Neural crest cell (in vitro differentiated cells): Measurements from ENCODE around the gene CAAP1. TPM values are rescaled to one million over a fixed set of nuclear protein-coding genes. Genes with fewer than 3 reads are reported as not detected.
"Not testable (repeated sequence)": the region's sequence is repeated elsewhere in the genome, so short reads cannot be mapped to it uniquely, and the experiment has no call there.

ENCODE experiments used
- DNase-seq: peaks from one replicate; pipeline ENCODE4 v3.0.0; 2021; ENCODE audit warnings: low read depth, mixed read lengths, low spot score
- H3K27ac Mint-ChIP-seq: one replicate; pipeline ENCODE4 v1.8.0; 2021; ENCODE audit warnings: mild to moderate bottlenecking, mixed read lengths; ENCODE audit not compliant: unreplicated experiment
- H3K27me3 Mint-ChIP-seq: 2 replicates; pipeline ENCODE4 v1.8.0; 2021; ENCODE audit warnings: low read depth, mild to moderate bottlenecking, mixed read lengths
- H3K36me3 Mint-ChIP-seq: 2 replicates; pipeline ENCODE4 v1.8.0; 2021; ENCODE audit warnings: low read depth, mild to moderate bottlenecking, mixed read lengths
- H3K4me1 Mint-ChIP-seq: 2 replicates; pipeline ENCODE4 v1.8.0; 2021; ENCODE audit warnings: mixed read lengths
- H3K4me3 Mint-ChIP-seq: one replicate; pipeline ENCODE4 v1.8.0; 2021; ENCODE audit warnings: mild to moderate bottlenecking, mixed read lengths
- H3K9me3 Mint-ChIP-seq: 2 replicates; pipeline ENCODE4 v1.8.0; 2021; ENCODE audit warnings: mixed read lengths
- total RNA-seq: library from RNA; stranded (reverse); gene quantifications from 2 replicates; pipeline ENCODE4 v1.2.1, GENCODE V29; 2021
- TF ChIP-seq, protein P1 (sequence below): fragments of 200-600 bp; sonication (generic); conservative IDR thresholded peaks from 2 replicates; pipeline ENCODE4 v1.5.0; 2021; ENCODE audit warnings: antibody characterized with exemption, mild to moderate bottlenecking

CAAP1 gene
- total RNA-seq, 1 donor from 2014 or later: 17.8 TPM

GRCh38 chr9:26880262-26880661, 12.3 kb downstream of the CAAP1 start:
- H3K4me1 Mint-ChIP-seq: no peaks in the 10 kb centered on the region
- no peak overlapping the region for H3K4me3 Mint-ChIP-seq
- no peak for DNase-seq
- peaks cover 59% of the 10 kb centered on the region for H3K36me3 Mint-ChIP-seq
- H3K9me3 Mint-ChIP-seq: peaks cover 17% of the 10 kb centered on the region
- TF ChIP-seq, protein P1, sequence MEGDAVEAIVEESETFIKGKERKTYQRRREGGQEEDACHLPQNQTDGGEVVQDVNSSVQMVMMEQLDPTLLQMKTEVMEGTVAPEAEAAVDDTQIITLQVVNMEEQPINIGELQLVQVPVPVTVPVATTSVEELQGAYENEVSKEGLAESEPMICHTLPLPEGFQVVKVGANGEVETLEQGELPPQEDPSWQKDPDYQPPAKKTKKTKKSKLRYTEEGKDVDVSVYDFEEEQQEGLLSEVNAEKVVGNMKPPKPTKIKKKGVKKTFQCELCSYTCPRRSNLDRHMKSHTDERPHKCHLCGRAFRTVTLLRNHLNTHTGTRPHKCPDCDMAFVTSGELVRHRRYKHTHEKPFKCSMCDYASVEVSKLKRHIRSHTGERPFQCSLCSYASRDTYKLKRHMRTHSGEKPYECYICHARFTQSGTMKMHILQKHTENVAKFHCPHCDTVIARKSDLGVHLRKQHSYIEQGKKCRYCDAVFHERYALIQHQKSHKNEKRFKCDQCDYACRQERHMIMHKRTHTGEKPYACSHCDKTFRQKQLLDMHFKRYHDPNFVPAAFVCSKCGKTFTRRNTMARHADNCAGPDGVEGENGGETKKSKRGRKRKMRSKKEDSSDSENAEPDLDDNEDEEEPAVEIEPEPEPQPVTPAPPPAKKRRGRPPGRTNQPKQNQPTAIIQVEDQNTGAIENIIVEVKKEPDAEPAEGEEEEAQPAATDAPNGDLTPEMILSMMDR: no peak
- no peak overlapping the region for H3K27ac Mint-ChIP-seq
- H3K27me3 Mint-ChIP-seq: no peaks in the 10 kb centered on the region

GRCh38 chr9:26875155-26875554, 17.4 kb downstream of the CAAP1 start:
- not testable (repeated sequence) for H3K9me3 Mint-ChIP-seq, H3K27me3 Mint-ChIP-seq, H3K4me1 Mint-ChIP-seq, H3K27ac Mint-ChIP-seq, DNase-seq, H3K4me3 Mint-ChIP-seq
- peaks cover 28% of the 10 kb centered on the region for H3K36me3 Mint-ChIP-seq

DNA sequence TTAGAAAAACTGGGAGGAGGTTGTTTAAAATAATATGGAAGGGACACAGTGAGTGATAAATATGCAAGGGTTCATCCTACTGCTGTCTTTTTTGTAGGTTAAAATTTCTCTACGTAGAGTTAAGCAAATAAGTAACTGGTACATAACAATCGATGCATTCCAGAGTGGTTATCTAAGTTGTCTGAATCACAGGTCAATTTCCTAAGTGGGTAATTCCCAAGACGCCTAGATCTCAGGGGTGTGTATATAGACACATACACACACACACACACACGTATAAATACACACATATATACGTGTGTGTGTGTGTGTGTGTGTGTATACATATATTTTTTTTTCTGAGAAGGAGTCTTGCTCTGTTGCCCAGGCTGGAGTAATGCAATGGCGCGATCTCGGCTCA, 22.3 kb downstream of the CAAP1 start:
- Mint-ChIP-seq H3K27me3 (no peaks in the 10 kb centered on the region), H3K36me3 (peaks cover 10% of the 10 kb centered on the region), H3K27ac (no peak overlapping the region), H3K4me3 (no peak overlapping the region), H3K4me1 (no peaks in the 10 kb centered on the region), H3K9me3 (no peaks in the 10 kb centered on the region)
- TF ChIP-seq, protein P1: no peak
- DNase-seq: no peak

GRCh38 chr9:26863074-26863473, 29.5 kb downstream of the CAAP1 start:
- Mint-ChIP-seq H3K27me3 (no peaks in the 10 kb centered on the region), H3K9me3 (no peaks in the 10 kb centered on the region), H3K4me3 (no peak overlapping the region), H3K27ac (no peak overlapping the region), H3K36me3 (peaks cover 7% of the 10 kb centered on the region), H3K4me1 (no peaks in the 10 kb centered on the region)
- no peak for DNase-seq
- TF ChIP-seq, protein P1: peak; percentile 64

GRCh38 chr9:26856413-26857032, 36.1 kb downstream of the CAAP1 start:
- no peak overlapping the region for H3K4me3 Mint-ChIP-seq
- peaks cover 27% of the 10 kb centered on the region for H3K36me3 Mint-ChIP-seq
- TF ChIP-seq, protein P1: peak; percentile 76
- DNase-seq: peak; percentile 23
- no peak overlapping the region for H3K27ac Mint-ChIP-seq
- H3K9me3 Mint-ChIP-seq: peaks cover 2% of the 10 kb centered on the region
- H3K4me1 Mint-ChIP-seq: no peaks in the 10 kb centered on the region
- no peaks in the 10 kb centered on the region for H3K27me3 Mint-ChIP-seq

DNA sequence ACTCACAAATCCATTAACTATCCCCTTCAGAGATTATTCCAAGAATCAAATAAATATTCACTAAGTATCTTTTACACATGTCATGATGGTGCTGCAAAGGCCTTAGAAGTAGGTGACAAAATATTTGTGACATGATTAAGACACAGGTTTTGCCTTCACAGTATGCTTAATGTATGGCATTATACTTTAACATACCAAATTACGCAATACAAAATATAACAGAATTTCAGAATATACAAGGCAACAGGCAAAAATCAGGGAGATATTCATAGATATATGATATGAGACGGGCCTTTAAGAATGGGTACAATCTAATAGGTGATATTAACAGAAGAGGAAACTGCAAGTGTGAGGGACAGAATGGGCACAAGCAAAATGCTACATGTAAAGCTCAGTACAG, 41.6 kb downstream of the CAAP1 start:
- TF ChIP-seq, protein P1: no peak
- Mint-ChIP-seq H3K4me1 (no peaks in the 10 kb centered on the region), H3K27ac (no peak overlapping the region), H3K4me3 (no peak overlapping the region), H3K9me3 (peaks cover 2% of the 10 kb centered on the region), H3K27me3 (no peaks in the 10 kb centered on the region), H3K36me3 (peaks cover 34% of the 10 kb centered on the region)
- no peak for DNase-seq
